ENCODE data around the gene CD93. TPM values are rescaled to one million over a fixed set of nuclear protein-coding genes. Genes with fewer than 3 reads are reported as not detected.

CD93 gene
- total and polyA plus RNA-seq, 12 donors = 12.7 to 85.0 (median 35.2) TPM

- intact Hi-C loops (cut with DNase I) = loop anchor here in 2 of 10 donors (10.0 kb wide), 2 partner anchors 51 to 71 kb away; no protein-coding TSS in a partner anchor
- Histone ChIP-seq H3K27me3 (no peaks in the 10 kb centered on the region), H3K27ac (peak overlapping the region in 5 of 10 donors; percentile 39 to 87 (median 64)), H3K4me3 (no peak overlapping the region), H3K9me3 (no peaks in the 10 kb centered on the region), H3K4me1 (peaks cover 2 to 65% (median 38%) of the 10 kb centered on the region in 9 donors), H3K36me3 (no peaks in the 10 kb centered on the region)
- DNase-seq (no peak), ATAC-seq (peak in 7 of 8 donors; percentile 45 to 71 (median 61))
- 85 to 90% methylated on average over 5 of the region's 5 CpGs for WGBS, 2 donors
- no peak for TF ChIP-seq CTCF (IDR thresholded peaks at IDR 0.05)
These were observed 39.6 kb upstream of the CD93 start for GRCh38 chr20:23125625-23126191.

- no peaks in the 10 kb centered on the region for H3K27me3 ChIP-seq
- DNase-seq = no peak
- H3K4me3 ChIP-seq = no peak overlapping the region
- 87 to 92% methylated on average over 5 of the region's 5 CpGs for WGBS, 2 donors
- peak overlapping the region in 2 of 10 donors; percentile 41 to 87 for H3K27ac ChIP-seq
- no peaks in the 10 kb centered on the region for H3K36me3 ChIP-seq
- peaks cover 2 to 68% (median 39%) of the 10 kb centered on the region in 9 donors for H3K4me1 ChIP-seq
- H3K9me3 ChIP-seq = no peaks in the 10 kb centered on the region
- intact Hi-C loops (cut with DNase I) = loop anchor here in 2 of 10 donors (10.0 kb wide), 2 partner anchors 50 to 70 kb away; no protein-coding TSS in a partner anchor
- no peak for TF ChIP-seq CTCF (IDR thresholded peaks at IDR 0.05)
- ATAC-seq = no peak
These were observed 39.0 kb upstream of the CD93 start for GRCh38 chr20:23125159-23125558.

- intact Hi-C loops (cut with DNase I) = loop anchor here in 2 of 10 donors (10.0 kb wide), 2 partner anchors 49 to 69 kb away; no protein-coding TSS in a partner anchor
- no peak for TF ChIP-seq CTCF (IDR thresholded peaks at IDR 0.05)
These were observed 37.8 kb upstream of the CD93 start for GRCh38 chr20:23123886-23124285.

GRCh38 chr20:23122796-23123655, 36.9 kb upstream of the CD93 start:
- DNase-seq (no peak), ATAC-seq (no peak)
- TF ChIP-seq CTCF (IDR thresholded peaks at IDR 0.05) = no peak
- intact Hi-C loops (cut with DNase I) = loop anchor here in 2 of 10 donors (10.0 kb wide), 2 partner anchors 48 to 68 kb away; no protein-coding TSS in a partner anchor
- Histone ChIP-seq H3K27ac (no peak overlapping the region), H3K36me3 (no peaks in the 10 kb centered on the region), H3K4me1 (peaks cover 5 to 61% (median 24%) of the 10 kb centered on the region in 9 donors), H3K4me3 (no peak overlapping the region), H3K9me3 (no peaks in the 10 kb centered on the region), H3K27me3 (no peaks in the 10 kb centered on the region)
- whole genome bisulfite sequencing, 2 donors = 93 to 94% methylated on average over 17 of the region's 18 CpGs

More at GRCh38 chr20:23123886-23124285, 37.8 kb upstream of the CD93 start:
- ATAC-seq (no peak), DNase-seq (no peak)
- Histone ChIP-seq H3K27ac (no peak overlapping the region), H3K4me1 (peaks cover 6 to 68% (median 33%) of the 10 kb centered on the region in 9 donors), H3K36me3 (no peaks in the 10 kb centered on the region), H3K9me3 (no peaks in the 10 kb centered on the region), H3K27me3 (no peaks in the 10 kb centered on the region), H3K4me3 (no peak overlapping the region)
- 95 to 96% methylated on average over 10 of the region's 10 CpGs for WGBS, 2 donors
